NCI-H187 treated with DMSO at 0.1 percent for 48 hours (cell line): Measurements from ENCODE around the gene STIM2.
"Not testable (repeated sequence)": the region's sequence is repeated elsewhere in the genome, so short reads cannot be mapped to it uniquely, and the experiment has no call there.

Source experiments
- DNase-seq: peaks from one replicate; lab custom pipeline; 2025; lab: John Stamatoyannopoulos, UW

STIM2 gene

GRCh38 chr4:26860157-26860921 is at the start of gene STIM2:
Gene STIM2, plus strand, starts transcription at chr4:26860841.
- DNase-seq = peak; percentile 85

GRCh38 chr4:26811571-26811970 is 49.1 kb upstream of the STIM2 start:
- not testable (repeated sequence) for DNase-seq

GRCh38 chr4:26812049-26812714 is 48.5 kb upstream of the STIM2 start:
- no peak for DNase-seq

- DNase-seq = no peak
Measured at GRCh38 chr4:26813698-26814097, 46.9 kb upstream of the STIM2 start.

- DNase-seq = no peak
Measured at GRCh38 chr4:26815199-26815598, 45.4 kb upstream of the STIM2 start.

GRCh38 chr4:26815706-26816105 is 44.9 kb upstream of the STIM2 start:
- no peak for DNase-seq

- no peak for DNase-seq
Measured at GRCh38 chr4:26819026-26819425, 41.6 kb upstream of the STIM2 start.

GRCh38 chr4:26819478-26820095 is 41.1 kb upstream of the STIM2 start:
- DNase-seq = no peak

- no peak for DNase-seq
Measured at GRCh38 chr4:26820346-26820745, 40.3 kb upstream of the STIM2 start.

GRCh38 chr4:26821031-26821430 is 39.6 kb upstream of the STIM2 start:
- DNase-seq = no peak

GRCh38 chr4:26821677-26822503 is 38.8 kb upstream of the STIM2 start:
- no peak for DNase-seq

- DNase-seq = no peak
Measured at GRCh38 chr4:26822546-26822945, 38.1 kb upstream of the STIM2 start.

GRCh38 chr4:26822974-26823373 is 37.7 kb upstream of the STIM2 start:
- DNase-seq = not testable (repeated sequence)

GRCh38 chr4:26823583-26823982 is 37.1 kb upstream of the STIM2 start:
- no peak for DNase-seq

- no peak for DNase-seq
Measured at GRCh38 chr4:26824667-26825066, 36.0 kb upstream of the STIM2 start.

GRCh38 chr4:26826721-26827120 is 33.9 kb upstream of the STIM2 start:
- DNase-seq = no peak

GRCh38 chr4:26827336-26827735 is 33.3 kb upstream of the STIM2 start:
- not testable (repeated sequence) for DNase-seq

- no peak for DNase-seq
Measured at GRCh38 chr4:26827798-26828197, 32.8 kb upstream of the STIM2 start.

GRCh38 chr4:26829018-26829417 is 31.6 kb upstream of the STIM2 start:
- no peak for DNase-seq

GRCh38 chr4:26830033-26830432 is 30.6 kb upstream of the STIM2 start:
- no peak for DNase-seq

GRCh38 chr4:26830701-26831100 is 29.9 kb upstream of the STIM2 start:
- no peak for DNase-seq

GRCh38 chr4:26836539-26836938 is 24.1 kb upstream of the STIM2 start:
- no peak for DNase-seq
